ENCODE measurements around the gene NANS. TPM values are rescaled to one million over a fixed set of nuclear protein-coding genes. Genes with fewer than 3 reads are reported as not detected.

The NANS gene
- polyA plus RNA-seq, 1 experiment, result 111 TPM

GRCh38 chr9:98099898-98100297 lies 43.4 kb downstream of the NANS start:
- no peak overlapping the region for H3K27ac ChIP-seq (ENCODE audit: low read depth, low read length)
- POLR2A ChIA-PET, result no interaction called here
- no peak overlapping the region for H3K4me3 ChIP-seq (ENCODE audit: low read depth, low read length)
- CTCF ChIA-PET, result interaction anchor here (0.6 to 0.7 kb wide), 2 partner anchors 10 to 25 kb away, joined by 3 to 4 read pairs; no protein-coding TSS in a partner anchor
- no peaks in the 10 kb centered on the region for H3K9me3 ChIP-seq (ENCODE audit: control insufficient read depth, insufficient read depth, low read length)
- TF ChIP-seq CTCF (IDR thresholded peaks at IDR 0.05; ENCODE audit: low read depth, low read length), result no peak
- H3K27me3 ChIP-seq (ENCODE audit: control insufficient read depth, insufficient read depth, low read length), result no peaks in the 10 kb centered on the region
- no peak for DNase-seq (ENCODE audit: low read depth, low spot score)

- H3K27me3 ChIP-seq (ENCODE audit: control insufficient read depth, insufficient read depth, low read length), result no peaks in the 10 kb centered on the region
- DNase-seq (ENCODE audit: low read depth, low spot score), result no peak
- no peak overlapping the region for H3K4me3 ChIP-seq (ENCODE audit: low read depth, low read length)
- no peak for TF ChIP-seq CTCF (IDR thresholded peaks at IDR 0.05; ENCODE audit: low read depth, low read length)
- H3K27ac ChIP-seq (ENCODE audit: low read depth, low read length), result no peak overlapping the region
- ChIA-PET POLR2A (no interaction called here), CTCF (interaction anchor here (0.6 to 0.7 kb wide), 2 partner anchors 9 to 26 kb away, joined by 3 to 4 read pairs; no protein-coding TSS in a partner anchor)
- no peaks in the 10 kb centered on the region; the same call in 1 of the 2 replicates for H3K9me3 ChIP-seq (ENCODE audit: control insufficient read depth, insufficient read depth, low read length)
Observed at GRCh38 chr9:98100456-98100855, 43.9 kb downstream of the NANS start.

GRCh38 chr9:98101416-98101815 lies 44.9 kb downstream of the NANS start:
- no peak overlapping the region for H3K27ac ChIP-seq (ENCODE audit: low read depth, low read length)
- no peaks in the 10 kb centered on the region; the same call in 1 of the 2 replicates for H3K9me3 ChIP-seq (ENCODE audit: control insufficient read depth, insufficient read depth, low read length)
- no peaks in the 10 kb centered on the region for H3K27me3 ChIP-seq (ENCODE audit: control insufficient read depth, insufficient read depth, low read length)
- ChIA-PET POLR2A (interaction anchor here (0.6 kb wide), 1 partner anchor 57 kb away, joined by 3 read pairs; no protein-coding TSS in a partner anchor), CTCF (interaction anchor here (0.6 to 0.9 kb wide), 3 partner anchors 18 to 104 kb away, joined by 3 to 4 read pairs (median 3); no protein-coding TSS in a partner anchor)
- no peak for TF ChIP-seq CTCF (IDR thresholded peaks at IDR 0.05; ENCODE audit: low read depth, low read length)
- no peak overlapping the region for H3K4me3 ChIP-seq (ENCODE audit: low read depth, low read length)
- no peak for DNase-seq (ENCODE audit: low read depth, low spot score)

- POLR2A ChIA-PET, result no interaction called here
- Histone ChIP-seq H3K9me3 (ENCODE audit: control insufficient read depth, insufficient read depth, low read length) (no peaks in the 10 kb centered on the region; the same call in 1 of the 2 replicates), H3K4me3 (ENCODE audit: low read depth, low read length) (no peak overlapping the region), H3K27me3 (ENCODE audit: control insufficient read depth, insufficient read depth, low read length) (no peaks in the 10 kb centered on the region), H3K27ac (ENCODE audit: low read depth, low read length) (no peak overlapping the region)
- TF ChIP-seq CTCF (IDR thresholded peaks at IDR 0.05; ENCODE audit: low read depth, low read length), result no peak
- DNase-seq (ENCODE audit: low read depth, low spot score), result no peak
- CTCF ChIA-PET, result interaction anchor here (0.6 to 0.9 kb wide), 4 partner anchors 18 to 103 kb away, joined by 3 to 4 read pairs (median 3); no protein-coding TSS in a partner anchor
Observed at GRCh38 chr9:98101868-98102273, 45.3 kb downstream of the NANS start.

GRCh38 chr9:98104445-98104881 lies 47.9 kb downstream of the NANS start:
- no peak for DNase-seq (ENCODE audit: low read depth, low spot score)
- TF ChIP-seq CTCF (IDR thresholded peaks at IDR 0.05; ENCODE audit: low read depth, low read length), result no peak
- Histone ChIP-seq H3K9me3 (ENCODE audit: control insufficient read depth, insufficient read depth, low read length) (no peaks in the 10 kb centered on the region; the same call in 1 of the 2 replicates), H3K27me3 (ENCODE audit: control insufficient read depth, insufficient read depth, low read length) (no peaks in the 10 kb centered on the region), H3K27ac (ENCODE audit: low read depth, low read length) (no peak overlapping the region), H3K4me3 (ENCODE audit: low read depth, low read length) (no peak overlapping the region)
- POLR2A ChIA-PET, result interaction anchor here (0.5 kb wide), 1 partner anchor 119 kb away, joined by 3 read pairs; no protein-coding TSS in a partner anchor
- CTCF ChIA-PET, result no interaction called here
